ENCODE measurements around the gene PSMB3. TPM values are rescaled to one million over a fixed set of nuclear protein-coding genes. Genes with fewer than 3 reads are reported as not detected.

Gene PSMB3
- polyA plus RNA-seq, 3 donors: 315 to 689 (median 625) TPM

GRCh38 chr17:38746004-38746848, 6.3 kb upstream of the PSMB3 start:
- Mint-ChIP-seq H3K27ac (peak overlapping the region in 1 of 7 donors; percentile 15), H3K36me3 (peaks cover 3 to 5% of the 10 kb centered on the region in 2 donors), H3K4me3 (peak overlapping the region in 1 of 2 donors; percentile 94), H3K4me1 (peaks cover 43% of the 10 kb centered on the region), H3K27me3 (ENCODE audit: low read depth in 3 of 3) (peaks cover 52 to 86% (median 71%) of the 10 kb centered on the region in 3 donors), H3K9me3 (peaks cover 0 to 19% (median 4%) of the 10 kb centered on the region in 7 donors)
- Histone ChIP-seq H3K9me3 (replicated peaks in 1 of 2; ENCODE audit: control insufficient read depth in 1 of 2, insufficient read depth in 1 of 2, low read length in 2 of 2) (no peaks in the 10 kb centered on the region), H3K36me3 (replicated peaks in 1 of 2; ENCODE audit: control insufficient read depth in 1 of 2, insufficient read depth in 2 of 2, low read length in 2 of 2) (no peaks in the 10 kb centered on the region), H2AFZ (ENCODE audit: insufficient read depth, low read depth, low read length, poor library complexity, severe bottlenecking) (no peak overlapping the region), H3K4me3 (replicated peaks in 1 of 3; ENCODE audit: low read depth in 2 of 3, low read length in 3 of 3) (peak overlapping the region in 1 of 3 experiments; percentile 61), H4K20me1 (ENCODE audit: insufficient read depth, low read length) (no peaks in the 10 kb centered on the region), H3K4me2 (replicated peaks; ENCODE audit: extremely low read depth, low read length, poor library complexity, severe bottlenecking) (peak overlapping the region; percentile 64), H3K4me1 (ENCODE audit: control insufficient read depth in 1 of 2, insufficient read depth in 2 of 2, low read length in 2 of 2) (peaks cover 45 to 51% of the 10 kb centered on the region in 2 donors), H3K9ac (ENCODE audit: insufficient read depth, low read length, poor library complexity, severe bottlenecking) (no peak overlapping the region), H3K27me3 (ENCODE audit: control insufficient read depth in 2 of 2, insufficient read depth in 2 of 2, low read length in 2 of 2) (peaks cover 21 to 57% of the 10 kb centered on the region in 2 donors), H3K79me2 (ENCODE audit: insufficient read depth, low read length) (no peaks in the 10 kb centered on the region), H3K27ac (ENCODE audit: low read depth in 1 of 2, low read length in 2 of 2) (no peak overlapping the region)
- intact Hi-C loops (cut with micrococcal nuclease): no loop called here
- 81% methylated on average over 6 of the region's 8 CpGs for WGBS (ENCODE audit: insufficient coverage)
- no peak for DNase-seq
- TF ChIP-seq CTCF (IDR thresholded peaks at IDR 0.05): no peak

GRCh38 chr17:38746849-38747462, 5.6 kb upstream of the PSMB3 start:
- peak overlapping the region in 2 of 7 donors; percentile 41 to 67 for H3K27ac Mint-ChIP-seq
- Histone ChIP-seq H3K4me1 (ENCODE audit: control insufficient read depth in 1 of 2, insufficient read depth in 2 of 2, low read length in 2 of 2) (peaks cover 52 to 58% of the 10 kb centered on the region in 2 donors), H4K20me1 (ENCODE audit: insufficient read depth, low read length) (no peaks in the 10 kb centered on the region), H3K4me3 (replicated peaks in 1 of 3; ENCODE audit: low read depth in 2 of 3, low read length in 3 of 3) (peak overlapping the region in 2 of 3 experiments; percentile 11 to 61), H3K4me2 (replicated peaks; ENCODE audit: extremely low read depth, low read length, poor library complexity, severe bottlenecking) (peak overlapping the region; percentile 64), H3K36me3 (replicated peaks in 1 of 2; ENCODE audit: control insufficient read depth in 1 of 2, insufficient read depth in 2 of 2, low read length in 2 of 2) (no peaks in the 10 kb centered on the region), H3K27me3 (ENCODE audit: control insufficient read depth in 2 of 2, insufficient read depth in 2 of 2, low read length in 2 of 2) (peaks cover 21 to 59% of the 10 kb centered on the region in 2 donors), H2AFZ (ENCODE audit: insufficient read depth, low read depth, low read length, poor library complexity, severe bottlenecking) (peak overlapping the region; percentile 69), H3K79me2 (ENCODE audit: insufficient read depth, low read length) (no peaks in the 10 kb centered on the region), H3K27ac (ENCODE audit: low read depth in 1 of 2, low read length in 2 of 2) (no peak overlapping the region), H3K9me3 (replicated peaks in 1 of 2; ENCODE audit: control insufficient read depth in 1 of 2, insufficient read depth in 1 of 2, low read length in 2 of 2) (no peaks in the 10 kb centered on the region), H3K9ac (ENCODE audit: insufficient read depth, low read length, poor library complexity, severe bottlenecking) (no peak overlapping the region)
- DNase-seq: no peak
- WGBS (ENCODE audit: insufficient coverage): 3% methylated on average over 8 of the region's 21 CpGs
- H3K9me3 Mint-ChIP-seq: peaks cover 0 to 19% (median 4%) of the 10 kb centered on the region in 7 donors
- intact Hi-C loops (cut with micrococcal nuclease): no loop called here
- TF ChIP-seq CTCF (IDR thresholded peaks at IDR 0.05): no peak
- peaks cover 54 to 86% (median 70%) of the 10 kb centered on the region in 3 donors for H3K27me3 Mint-ChIP-seq (ENCODE audit: low read depth in 3 of 3)
- peaks cover 49% of the 10 kb centered on the region for H3K4me1 Mint-ChIP-seq
- peak overlapping the region; percentile 77 to 94 for H3K4me3 Mint-ChIP-seq
- peaks cover 3 to 5% of the 10 kb centered on the region in 2 donors for H3K36me3 Mint-ChIP-seq

Measured in CD14-positive monocyte (primary cell).